Endothelial cell of umbilical vein (primary cell): ENCODE measurements around the gene VANGL2. TPM values are rescaled to one million over a fixed set of nuclear protein-coding genes. Genes with fewer than 3 reads are reported as not detected.

Experiments
- BruUV-seq: library from RNA; stranded (reverse); fragments of 400-500 nt; replicated peaks from 2 replicates; lab custom pipeline; 2021; lab: Mats Ljungman, UMichigan
- CTCF ChIA-PET: fragments of 300-600, 350-600 bp; sonication (Branson Sonifier 250); formaldehyde crosslinking; loops from one replicate; lab custom pipeline; 2021; ENCODE audit warnings: antibody characterized with exemption, inconsistent platforms; lab: Charles Lee
- POLR2A ChIA-PET: fragments of 300-600, 350-600 bp; sonication (Branson Sonifier 250); formaldehyde crosslinking; loops from one replicate; lab custom pipeline; 2021; ENCODE audit warnings: antibody characterized with exemption, inconsistent platforms; lab: Charles Lee
- DNase-seq: peaks from one replicate; pipeline ENCODE4 v3.0.0-alpha.2; 2011; ENCODE audit warnings: low read depth, low spot score
- FAIRE-seq: peaks from 2 replicates; lab custom pipeline; 2011; peaks lifted over from hg19 to GRCh38; lab: Jason Lieb, UNC
- H2AFZ ChIP-seq: 2 replicates; pipeline ENCODE4 v1.6.0; 2012; ENCODE audit warnings: low read depth, low read length, control low read depth, inconsistent platforms
- H3K27ac ChIP-seq: 2 replicates; pipeline ENCODE4 v1.5.1; 2011; ENCODE audit warnings: low read depth, mild to moderate bottlenecking, control low read depth, low read length, moderate library complexity; ENCODE audit not compliant: insufficient read depth
- H3K27me3 ChIP-seq, 2 experiments: 2 replicates each; pipeline versions ENCODE4 v1.6.0 to v1.6.1; 2011; ENCODE audit warnings: low read length in 2 of 2, mixed read lengths in 1 of 2; ENCODE audit not compliant: control insufficient read depth in 2 of 2, insufficient read depth in 2 of 2
- H3K36me3 ChIP-seq, 2 experiments: 2 replicates in 1 of 2; 3 replicates in 1 of 2; pipeline ENCODE4 v1.5.1; 2011; ENCODE audit warnings: low read length in 2 of 2, mild to moderate bottlenecking in 1 of 2, moderate library complexity in 1 of 2; ENCODE audit not compliant: control insufficient read depth in 2 of 2, insufficient read depth in 2 of 2; ENCODE audit errors: extremely low read depth in 1 of 2
- H3K4me1 ChIP-seq: 3 replicates; pipeline ENCODE4 v1.5.1; 2011; ENCODE audit warnings: mild to moderate bottlenecking, low read length; ENCODE audit not compliant: control insufficient read depth, insufficient read depth; ENCODE audit errors: extremely low read depth
- H3K4me2 ChIP-seq: 2 replicates; pipeline ENCODE4 v1.6.1; 2011; ENCODE audit warnings: low read length, control low read depth, mixed read lengths; ENCODE audit not compliant: insufficient read depth
- H3K4me3 ChIP-seq, 3 experiments: fragments of 200-600 bp in 1 of 3; sonication (generic), shearing (Covaris generic) in 1 of 3; replicated peaks in 1 of 3; 2 replicates each; pipeline ENCODE4 v1.5.1; 2011 to 2016; ENCODE audit warnings: control low read depth in 3 of 3, low read length in 3 of 3, mild to moderate bottlenecking in 2 of 3, inconsistent platforms in 1 of 3, low read depth in 1 of 3, moderate library complexity in 1 of 3; ENCODE audit not compliant: insufficient read depth in 1 of 3
- H3K79me2 ChIP-seq: 2 replicates; pipeline ENCODE4 v1.6.0; 2012; ENCODE audit warnings: low read length, inconsistent platforms; ENCODE audit not compliant: control insufficient read depth, insufficient read depth
- H3K9ac ChIP-seq: replicated peaks from 2 replicates; pipeline ENCODE3; 2011; ENCODE audit warnings: low read length, control low read depth; ENCODE audit not compliant: insufficient read depth; ENCODE audit errors: extremely low read depth
- H3K9me1 ChIP-seq: replicated peaks from 3 replicates; pipeline ENCODE4 v1.6.0; 2011; ENCODE audit warnings: mild to moderate bottlenecking, low read length; ENCODE audit not compliant: control insufficient read depth, insufficient read depth; ENCODE audit errors: extremely low read depth
- H3K9me3 ChIP-seq: replicated peaks from 2 replicates; pipeline ENCODE4 v1.5.1; 2012; ENCODE audit warnings: low read length, inconsistent platforms; ENCODE audit not compliant: control insufficient read depth, insufficient read depth
- H4K20me1 ChIP-seq: replicated peaks from 2 replicates; pipeline ENCODE3; 2011; ENCODE audit warnings: mild to moderate bottlenecking, low read length; ENCODE audit not compliant: control insufficient read depth, insufficient read depth; ENCODE audit errors: extremely low read depth
- CTCF ChIP-seq, 2 donors: IDR thresholded peaks; 1 replicate in 1 of 2; 2 replicates in 1 of 2; pipeline ENCODE4 v1.5.1; 2011; ENCODE audit warnings: low read length in 2 of 2, mild to moderate bottlenecking in 2 of 2, moderate library complexity in 2 of 2, control low read depth in 1 of 2, inconsistent platforms in 1 of 2, low read depth in 1 of 2; ENCODE audit not compliant: insufficient read depth in 1 of 2; ENCODE audit errors: extremely low read depth in 1 of 2
- EZH2 ChIP-seq: IDR thresholded peaks from 2 replicates; pipeline ENCODE4 v1.6.1; 2012; ENCODE audit warnings: borderline replicate concordance, low read depth, mild to moderate bottlenecking, moderate library complexity, low read length, inconsistent platforms; ENCODE audit not compliant: severe bottlenecking
- FOS ChIP-seq: IDR thresholded peaks from 2 replicates; pipeline ENCODE4 v1.6.1; 2011; ENCODE audit warnings: mild to moderate bottlenecking, low read length, moderate library complexity, borderline replicate concordance; ENCODE audit not compliant: insufficient read depth
- GATA2 ChIP-seq: IDR thresholded peaks from 2 replicates; pipeline ENCODE4 v1.7.0; 2011; ENCODE audit warnings: low read depth, mild to moderate bottlenecking, moderate library complexity, mixed read lengths, low read length; ENCODE audit not compliant: insufficient read length, insufficient read depth
- JUN ChIP-seq: IDR thresholded peaks from 2 replicates; pipeline ENCODE4 v1.6.1; 2011; ENCODE audit warnings: borderline replicate concordance, low read depth; ENCODE audit not compliant: insufficient read length, insufficient read depth
- MAX ChIP-seq: IDR thresholded peaks from 2 replicates; pipeline ENCODE4 v1.6.1; 2011; ENCODE audit not compliant: insufficient read depth, insufficient read length
- MYC ChIP-seq: IDR thresholded peaks from one replicate; pipeline ENCODE4 v1.6.1; 2011; ENCODE audit warnings: mild to moderate bottlenecking, low read depth, low read length
- POLR2AphosphoS5 ChIP-seq: IDR thresholded peaks from 2 replicates; pipeline ENCODE4 v1.6.1; 2012; ENCODE audit warnings: low read depth, mild to moderate bottlenecking, control low read depth, low read length, moderate library complexity; ENCODE audit not compliant: insufficient read depth
- dilution Hi-C: fragments of 300-500 bp; cut with MboI; formaldehyde crosslinking; loops from one replicate; pipeline ENCODE4 v1.15.0; 2019; ENCODE audit warnings: low sequenced_read_pairs; ENCODE audit not compliant: extremely low pct_ligation_motif_present
- intact Hi-C: fragments of 100-400 bp; cut with micrococcal nuclease; formaldehyde crosslinking; loops from one replicate; pipeline ENCODE4 v1.10.0; 2022
- polyA plus RNA-seq, 4 experiments: library from polyadenylated mRNA; depleted of rRNA in 3 of 4; stranded (reverse) in 3 of 4; unstranded in 1 of 4; fragments of >200 nt; gene quantifications; 2 replicates each; pipeline versions ENCODE4 v1.2.1 to v1.2.3, GENCODE V29; 2011 to 2012; ENCODE audit warnings: missing spikeins in 1 of 4
- total RNA-seq: library from RNA; stranded (reverse); gene quantifications from 2 replicates; pipeline ENCODE4 v1.2.3, GENCODE V29; 2021

The VANGL2 gene
- total and polyA plus RNA-seq, 2 donors (not counting 3 experiments of a cell fraction or from before 2014, with no cell fraction given): 0.01 TPM; not detected in 1

GRCh38 chr1:160374306-160375110 lies 25.9 kb upstream of the VANGL2 start:
- no TSS peak for BruUV-seq
- POLR2A ChIA-PET: no interaction called here
- no peak for FAIRE-seq
- no peak overlapping the region for H2AFZ ChIP-seq
- dilution Hi-C loops: no loop called here
- TF ChIP-seq MAX (no peak), GATA2 (no peak), FOS (no peak), MYC (no peak), JUN (no peak), EZH2 (no peak), POLR2AphosphoS5 (no peak), CTCF (IDR thresholded peaks at IDR 0.05; ENCODE audit: extremely low read depth in 1 of 2, insufficient read depth in 1 of 2, low read depth in 1 of 2, low read length in 2 of 2) (no peak)
- no peak overlapping the region for H3K27ac ChIP-seq
- H3K9me3 ChIP-seq: no peaks in the 10 kb centered on the region
- H3K9ac ChIP-seq: no peak overlapping the region
- intact Hi-C loops: no loop called here
- no peak overlapping the region for H3K4me3 ChIP-seq
- no peaks in the 10 kb centered on the region for H4K20me1 ChIP-seq
- no peak overlapping the region for H3K4me2 ChIP-seq
- no peak for DNase-seq
- H3K36me3 ChIP-seq: no peaks in the 10 kb centered on the region
- CTCF ChIA-PET: interaction anchor here (1.0 to 6.7 kb wide), 10 partner anchors 11 to 290 kb away, joined by 3 to 100 read pairs (median 4); no protein-coding TSS in a partner anchor
- H3K79me2 ChIP-seq: no peaks in the 10 kb centered on the region
- peaks cover 19 to 26% of the 10 kb centered on the region in 2 experiments for H3K27me3 ChIP-seq
- no peaks in the 10 kb centered on the region for H3K9me1 ChIP-seq
- no peaks in the 10 kb centered on the region for H3K4me1 ChIP-seq
